Skeletal muscle tissue (tissue), 4 donors: Measurements from ENCODE around the gene LAMA2. TPM values are rescaled to one million over a fixed set of nuclear protein-coding genes. Genes with fewer than 3 reads are reported as not detected.

Experiments used
- H3K27ac ChIP-seq: one replicate; pipeline ENCODE4 v1.7.0; 2013; ENCODE audit warnings: mild to moderate bottlenecking, low read depth, low read length, inconsistent platforms
- H3K27me3 ChIP-seq, 3 donors: one replicate each; pipeline ENCODE4 v1.7.0; 2013; ENCODE audit warnings: low read length in 3 of 3; ENCODE audit not compliant: control insufficient read depth in 3 of 3, insufficient read depth in 3 of 3
- H3K36me3 ChIP-seq, 3 donors: one replicate each; pipeline ENCODE4 v1.7.0; 2013; ENCODE audit warnings: low read length in 3 of 3; ENCODE audit not compliant: control insufficient read depth in 3 of 3, insufficient read depth in 3 of 3
- H3K4me1 ChIP-seq, 3 donors: one replicate each; pipeline ENCODE4 v1.7.0; 2013; ENCODE audit warnings: low read length in 3 of 3, mild to moderate bottlenecking in 3 of 3; ENCODE audit not compliant: control insufficient read depth in 3 of 3, insufficient read depth in 3 of 3
- H3K4me3 ChIP-seq, 3 donors: one replicate each; pipeline ENCODE4 v1.7.0; 2013; ENCODE audit warnings: low read length in 3 of 3
- H3K9ac ChIP-seq, 3 donors: one replicate each; pipeline ENCODE4 v1.7.0; 2013; ENCODE audit warnings: low read length in 3 of 3, mild to moderate bottlenecking in 3 of 3, moderate library complexity in 2 of 3, low read depth in 1 of 3
- H3K9me3 ChIP-seq, 3 donors: one replicate each; pipeline ENCODE4 v1.7.0; 2013; ENCODE audit warnings: low read length in 3 of 3; ENCODE audit not compliant: control insufficient read depth in 3 of 3
- total RNA-seq: library from RNA; depleted of rRNA; stranded (reverse); fragments of >200 nt; gene quantifications from one replicate; pipeline ENCODE4 v1.2.3, GENCODE V29; 2014
- donor health status: Osteomylitis.

Gene LAMA2
- total RNA-seq, 1 donor from 2014 or later: 187 TPM

- Histone ChIP-seq H3K27me3 (no peaks in the 10 kb centered on the region), H3K4me3 (no peak overlapping the region), H3K9ac (no peak overlapping the region), H3K9me3 (no peaks in the 10 kb centered on the region), H3K4me1 (no peaks in the 10 kb centered on the region), H3K27ac (no peak overlapping the region), H3K36me3 (no peaks in the 10 kb centered on the region)
Measured at GRCh38 chr6:129089357-129089756, 206.4 kb downstream of the LAMA2 start.

DNA sequence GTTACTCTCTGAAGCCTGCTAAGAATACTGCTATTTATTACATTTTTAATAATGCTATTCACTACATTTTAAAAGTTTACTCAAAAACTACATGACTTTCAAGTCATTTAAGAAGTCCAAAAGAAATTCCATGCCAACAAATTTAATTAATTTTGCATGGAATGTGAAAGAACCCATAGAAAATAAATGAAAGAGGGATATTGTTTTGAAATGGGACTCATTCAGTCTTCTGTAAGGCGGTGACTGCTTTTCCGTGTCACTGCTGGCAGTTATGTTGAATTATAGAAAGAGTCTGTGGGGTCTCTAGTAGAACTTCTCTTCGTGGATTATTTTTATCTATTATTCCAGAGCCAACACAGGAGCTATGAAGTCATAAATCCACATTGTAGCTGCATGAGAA is 211.2 kb downstream of the LAMA2 start:
- Histone ChIP-seq H3K36me3 (no peaks in the 10 kb centered on the region), H3K4me3 (no peak overlapping the region), H3K9ac (no peak overlapping the region), H3K9me3 (no peaks in the 10 kb centered on the region), H3K27me3 (no peaks in the 10 kb centered on the region), H3K27ac (no peak overlapping the region), H3K4me1 (no peaks in the 10 kb centered on the region)

- no peaks in the 10 kb centered on the region for H3K9me3 ChIP-seq
- H3K36me3 ChIP-seq: no peaks in the 10 kb centered on the region
- H3K9ac ChIP-seq: no peak overlapping the region
- no peaks in the 10 kb centered on the region for H3K4me1 ChIP-seq
- H3K27ac ChIP-seq: no peak overlapping the region
- H3K4me3 ChIP-seq: no peak overlapping the region
- H3K27me3 ChIP-seq: no peaks in the 10 kb centered on the region
Measured at GRCh38 chr6:129096651-129097290, 213.8 kb downstream of the LAMA2 start.

- Histone ChIP-seq H3K4me1 (no peaks in the 10 kb centered on the region), H3K27me3 (no peaks in the 10 kb centered on the region), H3K27ac (no peak overlapping the region), H3K9me3 (no peaks in the 10 kb centered on the region), H3K9ac (no peak overlapping the region), H3K4me3 (no peak overlapping the region), H3K36me3 (no peaks in the 10 kb centered on the region)
Measured at GRCh38 chr6:129098061-129098553, 215.2 kb downstream of the LAMA2 start.

- H3K36me3 ChIP-seq: no peaks in the 10 kb centered on the region
- no peaks in the 10 kb centered on the region for H3K4me1 ChIP-seq
- no peak overlapping the region for H3K4me3 ChIP-seq
- H3K9ac ChIP-seq: no peak overlapping the region
- no peaks in the 10 kb centered on the region for H3K27me3 ChIP-seq
- H3K9me3 ChIP-seq: no peaks in the 10 kb centered on the region
- no peak overlapping the region for H3K27ac ChIP-seq
Measured at GRCh38 chr6:129099696-129100095, 216.8 kb downstream of the LAMA2 start.

DNA sequence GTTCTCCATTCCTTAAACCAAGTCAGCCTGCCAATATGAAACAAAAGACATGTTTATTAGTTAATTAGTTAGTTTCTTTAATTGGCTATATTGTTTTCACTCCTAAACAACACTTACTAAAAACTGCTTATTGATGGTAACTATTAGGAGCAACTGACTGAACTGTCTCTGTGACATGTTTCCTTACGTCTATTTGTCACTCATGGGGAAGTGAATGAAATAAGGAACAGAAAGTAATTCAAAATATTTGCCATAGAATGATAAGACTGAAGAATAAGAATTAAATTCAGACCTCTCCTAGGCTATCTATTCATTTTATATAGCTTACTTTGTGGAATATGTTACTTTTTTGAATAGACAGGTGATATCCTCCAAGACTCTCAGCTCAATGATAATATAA is 217.2 kb downstream of the LAMA2 start:
- Histone ChIP-seq H3K9ac (no peak overlapping the region), H3K27ac (no peak overlapping the region), H3K9me3 (no peaks in the 10 kb centered on the region), H3K4me1 (peaks cover 0 to 5% (median 2%) of the 10 kb centered on the region in 3 donors), H3K27me3 (no peaks in the 10 kb centered on the region), H3K4me3 (no peak overlapping the region), H3K36me3 (no peaks in the 10 kb centered on the region)

DNA sequence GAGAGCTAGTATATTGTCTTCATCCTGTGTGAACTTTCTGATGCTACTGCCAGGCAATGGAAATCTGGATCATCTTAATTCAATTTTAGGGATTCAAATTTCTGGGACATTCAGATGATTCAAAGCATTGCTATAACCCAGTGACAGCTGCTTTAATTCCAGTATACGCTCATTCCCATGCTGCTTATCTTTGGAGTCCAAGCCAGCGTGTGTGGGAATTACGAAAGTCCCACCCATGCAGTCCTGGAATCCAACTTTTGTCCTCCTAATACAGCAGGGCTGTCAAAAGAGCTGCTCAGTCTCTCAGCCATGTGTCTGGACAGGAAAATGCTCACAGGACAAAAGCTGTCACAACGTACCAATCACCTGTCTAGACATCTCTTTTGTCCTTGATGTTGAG is 219.8 kb downstream of the LAMA2 start:
- Histone ChIP-seq H3K4me1 (peaks cover 0 to 7% (median 2%) of the 10 kb centered on the region in 3 donors), H3K27ac (no peak overlapping the region)

GRCh38 chr6:129104131-129104530 is 221.2 kb downstream of the LAMA2 start:
- Histone ChIP-seq H3K27me3 (no peaks in the 10 kb centered on the region), H3K27ac (peak overlapping the region; percentile 49), H3K4me3 (no peak overlapping the region), H3K4me1 (peaks cover 0 to 7% (median 2%) of the 10 kb centered on the region in 3 donors), H3K36me3 (no peaks in the 10 kb centered on the region), H3K9me3 (no peaks in the 10 kb centered on the region), H3K9ac (no peak overlapping the region)

More for the DNA sequence above, 219.8 kb downstream of the LAMA2 start:
- H3K9me3 ChIP-seq: no peaks in the 10 kb centered on the region
- H3K9ac ChIP-seq: no peak overlapping the region
- H3K4me3 ChIP-seq: no peak overlapping the region
- H3K36me3 ChIP-seq: no peaks in the 10 kb centered on the region
- no peaks in the 10 kb centered on the region for H3K27me3 ChIP-seq

DNA sequence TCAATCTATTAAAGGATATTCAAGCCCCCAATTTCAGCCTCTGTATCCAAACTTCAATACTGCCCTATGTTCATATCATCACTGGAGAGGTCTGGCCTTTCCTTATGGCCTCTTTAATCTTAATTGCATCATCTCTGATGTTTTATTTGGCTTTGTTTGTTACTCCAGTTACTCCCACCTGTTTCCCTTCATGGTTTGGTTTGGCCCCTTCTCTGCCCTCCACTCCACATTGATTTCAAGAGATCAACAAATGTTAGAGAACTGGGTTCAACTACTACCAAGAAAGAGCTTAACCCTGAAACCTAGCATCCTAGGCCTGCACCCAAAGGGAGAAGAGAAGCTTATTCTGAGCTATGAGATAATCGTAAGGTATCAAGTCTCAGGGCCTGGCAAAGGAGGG is 221.6 kb downstream of the LAMA2 start:
- Histone ChIP-seq H3K4me1 (peaks cover 0 to 7% (median 2%) of the 10 kb centered on the region in 3 donors), H3K9me3 (no peaks in the 10 kb centered on the region), H3K9ac (no peak overlapping the region), H3K4me3 (no peak overlapping the region), H3K27ac (peak overlapping the region; percentile 49), H3K36me3 (no peaks in the 10 kb centered on the region), H3K27me3 (no peaks in the 10 kb centered on the region)

- Histone ChIP-seq H3K27me3 (no peaks in the 10 kb centered on the region), H3K9ac (no peak overlapping the region), H3K9me3 (no peaks in the 10 kb centered on the region), H3K36me3 (no peaks in the 10 kb centered on the region), H3K27ac (peak overlapping the region; percentile 49), H3K4me3 (no peak overlapping the region), H3K4me1 (peaks cover 0 to 7% (median 2%) of the 10 kb centered on the region in 3 donors)
Measured at GRCh38 chr6:129105035-129105434, 222.1 kb downstream of the LAMA2 start.
